K562 (cell line): ENCODE results near the gene PGD. TPM values are rescaled to one million over a fixed set of nuclear protein-coding genes. Genes with fewer than 3 reads are reported as not detected.

Source experiments
- ATF7 ChIP-seq: fragments of 450-650 bp; IDR thresholded peaks from 2 replicates; pipeline ENCODE4 v1.7.1; 2014; ENCODE audit warnings: mild to moderate bottlenecking, moderate library complexity
- CHD1 ChIP-seq: fragments of 200-600 bp; sonication (generic); IDR thresholded peaks from one replicate; pipeline ENCODE4 v1.6.1; 2012; ENCODE audit warnings: mild to moderate bottlenecking, moderate library complexity, low read length, inconsistent platforms
- E2F1 ChIP-seq: sonication (generic); formaldehyde crosslinking; IDR thresholded peaks from 2 replicates; pipeline ENCODE4 v1.8.1; 2023; ENCODE audit warnings: mild to moderate bottlenecking, missing genetic modification reagents, moderate library complexity
- E2F4 ChIP-seq: sonication (generic); formaldehyde crosslinking; IDR thresholded peaks from 2 replicates; pipeline ENCODE4 v1.8.0; 2022; ENCODE audit warnings: mild to moderate bottlenecking, low read depth, missing genetic modification reagents
- EGR1 ChIP-seq: fragments of 450-650 bp; conservative IDR thresholded peaks from 2 replicates; pipeline ENCODE4 v1.6.1; 2017; ENCODE audit warnings: mild to moderate bottlenecking
- ERF ChIP-seq: fragments of 450-650 bp; formaldehyde crosslinking; IDR thresholded peaks from 2 replicates; pipeline ENCODE4 v1.4.0; 2020; ENCODE audit warnings: mild to moderate bottlenecking, mixed read lengths
- EZH2 ChIP-seq: IDR thresholded peaks from 2 replicates; pipeline ENCODE4 v1.6.1; 2012; ENCODE audit warnings: low read depth, mild to moderate bottlenecking, inconsistent platforms, low read length, borderline replicate concordance
- FOXJ3 ChIP-seq: sonication (generic); formaldehyde crosslinking; IDR thresholded peaks from 2 replicates; pipeline ENCODE4 v1.4.0; 2020; ENCODE audit warnings: mild to moderate bottlenecking, missing genetic modification reagents
- HBP1 ChIP-seq: fragments of 450-650 bp; formaldehyde crosslinking; IDR thresholded peaks from 2 replicates; pipeline ENCODE4 v1.4.0; 2022; ENCODE audit warnings: missing genetic modification characterization
- ILK ChIP-seq: fragments of 450-650 bp; IDR thresholded peaks from 2 replicates; pipeline ENCODE4 v1.6.1; 2016; ENCODE audit warnings: missing genetic modification characterization, low read depth, mild to moderate bottlenecking, missing compliant biosample characterization, moderate library complexity, borderline replicate concordance
- L3MBTL2 ChIP-seq: fragments of 450-650 bp; IDR thresholded peaks from 2 replicates; pipeline ENCODE4 v1.6.1; 2016; ENCODE audit warnings: mild to moderate bottlenecking, moderate library complexity
- MXD1 ChIP-seq: fragments of 250-450 bp; sonication (Bioruptor Pico); IDR thresholded peaks from 2 replicates; pipeline ENCODE4 v1.8.0; 2021; ENCODE audit warnings: borderline replicate concordance, mild to moderate bottlenecking, moderate library complexity; ENCODE audit not compliant: poor library complexity, severe bottlenecking
- NFRKB ChIP-seq: fragments of 450-650 bp; IDR thresholded peaks from 2 replicates; pipeline ENCODE4 v1.6.1; 2016; ENCODE audit warnings: low read depth
- PHB ChIP-seq: fragments of 250-450 bp; sonication (Bioruptor Pico); IDR thresholded peaks from 2 replicates; pipeline ENCODE4 v1.5.0; 2021
- SAP30 ChIP-seq: fragments of 200-600 bp; sonication (generic); IDR thresholded peaks from 2 replicates; pipeline ENCODE4 v1.6.1; 2012; ENCODE audit warnings: borderline replicate concordance, low read depth, mild to moderate bottlenecking, moderate library complexity, low read length, control low read depth, inconsistent platforms; ENCODE audit not compliant: insufficient read depth, poor library complexity, severe bottlenecking
- SIN3A ChIP-seq, 2 experiments: fragments of 150-350 bp in 1 of 2; IDR thresholded peaks; 2 replicates each; pipeline ENCODE4 v1.6.1; 2011 to 2016; ENCODE audit warnings: borderline replicate concordance in 2 of 2, low read depth in 2 of 2, low read length in 2 of 2, mild to moderate bottlenecking in 2 of 2, moderate library complexity in 2 of 2; ENCODE audit not compliant: control insufficient read depth in 1 of 2
- SMC3 ChIP-seq: conservative IDR thresholded peaks from 2 replicates; pipeline ENCODE4 v1.6.1; 2011; ENCODE audit warnings: low read depth, low read length, improper control_type of control experiment; ENCODE audit not compliant: insufficient read depth
- SNAPC5 ChIP-seq: fragments of 250-450 bp; sonication (Bioruptor Pico); IDR thresholded peaks from 2 replicates; pipeline ENCODE4 v1.8.0; 2021; ENCODE audit warnings: moderate library complexity, mild to moderate bottlenecking, inconsistent platforms
- SP1 ChIP-seq: sonication (generic); formaldehyde crosslinking; IDR thresholded peaks from 2 replicates; pipeline ENCODE4 v1.8.1; 2022; ENCODE audit warnings: mild to moderate bottlenecking, missing genetic modification reagents
- SRSF1 ChIP-seq: fragments of 200-400 bp; formaldehyde crosslinking; IDR thresholded peaks from 2 replicates; pipeline ENCODE4 v1.6.1; 2017; ENCODE audit warnings: mild to moderate bottlenecking, low read depth, low read length, moderate library complexity
- ZNF143 ChIP-seq: sonication (generic); formaldehyde crosslinking; IDR thresholded peaks from 2 replicates; pipeline ENCODE4 v1.9.0; 2022; ENCODE audit warnings: mild to moderate bottlenecking, missing genetic modification reagents
- ZNF174 ChIP-seq: fragments of 250-450 bp; sonication (Bioruptor Pico); IDR thresholded peaks from 2 replicates; pipeline ENCODE4 v1.4.0; 2020; ENCODE audit warnings: mild to moderate bottlenecking
- ZNF282 ChIP-seq: sonication (generic); formaldehyde crosslinking; IDR thresholded peaks from 2 replicates; pipeline ENCODE4 v1.8.1; 2023; ENCODE audit warnings: missing genetic modification reagents
- polyA plus RNA-seq, 8 experiments: library from polyadenylated mRNA; depleted of rRNA in 4 of 8; stranded (reverse) in 5 of 8; unstranded in 3 of 8; fragments of >200 nt; fragmentation: Nextera tagmentation in 2 of 8; fragmentation: Illumina TruSeq in 1 of 8; extraction: Ambion mirVana in 2 of 8; extraction: Trizol in 1 of 8; gene quantifications; 2 replicates each; pipeline versions ENCODE4 v1.2.1 to v1.2.3, GENCODE V29; 2011 to 2014; ENCODE audit warnings: inconsistent platforms in 1 of 8, missing spikeins in 1 of 8
- total RNA-seq, 7 experiments: library from RNA; depleted of rRNA in 6 of 7; stranded (reverse); fragments of >200 nt in 6 of 7; fragmentation: Illumina TruSeq in 2 of 7; extraction: Trizol in 2 of 7; gene quantifications; 2 replicates each; pipeline versions ENCODE4 v1.2.1 to v1.2.3, GENCODE V29; 2011 to 2021; ENCODE audit warnings: low replicate concordance in 1 of 7

Gene PGD
- total and polyA plus RNA-seq, 9 of the 15 experiments (the other 6 are each of a cell fraction or from before 2014, with no cell fraction given), result 177 to 542 (median 270) TPM

- TF ChIP-seq SAP30 (peak; percentile 69), ZNF143 (CRISPR knock-in tag) (0 out of 2 replicates have a peak, but pooled peaks have one; percentile 15), SNAPC5 (CRISPR knock-in tag) (no peak), HBP1 (CRISPR knock-in tag) (no peak), SMC3 (no peak), ATF7 (no peak), ZNF282 (CRISPR knock-in tag) (0 out of 2 replicates have a peak, but pooled peaks have one; percentile 2), SIN3A (IDR thresholded peaks at IDR 0.05; ENCODE audit: borderline replicate concordance in 2 of 2, control insufficient read depth in 1 of 2, low read depth in 2 of 2, low read length in 2 of 2) (peak; percentile 62 to 71; a peak in 2 of 4 replicates), SRSF1 (no peak), NFRKB (no peak), E2F1 (CRISPR knock-in tag) (peak; percentile 39; the same call in 1 of the 2 replicates), MXD1 (CRISPR knock-in tag) (peak; percentile 22), ILK (no peak), SP1 (CRISPR knock-in tag) (no peak), ZNF174 (no peak), FOXJ3 (no peak), ERF (CRISPR knock-in tag) (0 out of 2 replicates have a peak, but pooled peaks have one; percentile 6), PHB (no peak), CHD1 (peak; percentile 79), EGR1 (peak; percentile 89), E2F4 (CRISPR knock-in tag) (0 out of 2 replicates have a peak, but pooled peaks have one; percentile 38), EZH2 (no peak), L3MBTL2 (peak; percentile 73)
Measured at GRCh38 chr1:10399444-10399941, 629 bp downstream of the PGD start (continued).
